Esophagus muscularis mucosa (tissue), 4 donors: ENCODE data around the gene PRKCQ. TPM values are rescaled to one million over a fixed set of nuclear protein-coding genes. Genes with fewer than 3 reads are reported as not detected.

Experiments
- DNase-seq: peaks from one replicate; pipeline ENCODE4 v3.0.0-alpha.2; 2017; ENCODE audit errors: extremely low spot score
- H3K27ac ChIP-seq, 4 donors: fragments of 200-600 bp; sonication (generic); replicated peaks in 1 of 4; 1 replicate in 3 of 4; 2 replicates in 1 of 4; pipeline ENCODE4 v1.5.1; 2016 to 2019; ENCODE audit warnings: mild to moderate bottlenecking in 1 of 4
- H3K27me3 ChIP-seq, 4 donors: fragments of 200-600 bp; sonication (generic); one replicate each; pipeline versions ENCODE4 v1.5.1 to v1.6.0; 2016 to 2019
- H3K36me3 ChIP-seq, 4 donors: fragments of 200-600 bp; sonication (generic); one replicate each; pipeline ENCODE4 v1.5.1; 2016 to 2019
- H3K4me1 ChIP-seq, 4 donors: fragments of 200-600 bp; sonication (generic); one replicate each; pipeline ENCODE4 v1.5.1; 2016 to 2019
- H3K4me3 ChIP-seq, 4 donors: fragments of 200-600 bp; sonication (generic); 1 replicate in 2 of 4; 2 replicates in 2 of 4; pipeline ENCODE4 v1.5.1; 2016 to 2019; ENCODE audit warnings: mild to moderate bottlenecking in 4 of 4, moderate library complexity in 1 of 4
- H3K9me3 ChIP-seq, 4 donors: fragments of 200-600 bp; sonication (generic); 1 replicate in 3 of 4; 2 replicates in 1 of 4; pipeline ENCODE4 v1.5.1; 2016 to 2019
- EP300 ChIP-seq: sonication (generic); formaldehyde crosslinking; IDR thresholded peaks from one replicate; pipeline ENCODE4 v1.6.1; 2017; ENCODE audit warnings: antibody characterized with exemption
- POLR2A ChIP-seq: fragments of 450-650 bp; IDR thresholded peaks from one replicate; pipeline ENCODE4 v1.6.1; 2017; ENCODE audit warnings: antibody characterized with exemption, moderate library complexity, mild to moderate bottlenecking, low read depth
- POLR2AphosphoS5 ChIP-seq, 2 donors: sonication (generic); formaldehyde crosslinking; IDR thresholded peaks; one replicate each; pipeline ENCODE4 v1.6.1; 2017; ENCODE audit warnings: antibody characterized with exemption in 2 of 2
- WGBS: methylation state at CpG from one replicate; pipeline ENCODE4 v1.1.5; 2018; 5-methylcytosine and 5-hydroxymethylcytosine counted together
- intact Hi-C: fragments of 100-400 bp; cut with DNase I; formaldehyde crosslinking; loops from one replicate; pipeline ENCODE4 v1.15.1; 2023
- total RNA-seq, 4 donors: library from RNA; depleted of rRNA; stranded (reverse); fragments of >200 nt; gene quantifications; one replicate each; pipeline versions ENCODE4 v1.1.0 to v1.2.1, GENCODE V29; 2016
- TF ChIP-seq, protein P1 (sequence below), 3 experiments: fragments of 200-600 bp in 2 of 3; fragments of 450-650 bp in 1 of 3; sonication (generic) in 2 of 3; IDR thresholded peaks; one replicate each; pipeline ENCODE4 v1.5.1; 2017 to 2019; ENCODE audit warnings: antibody characterized with exemption in 3 of 3, mild to moderate bottlenecking in 2 of 3, moderate library complexity in 1 of 3

Gene PRKCQ
- total RNA-seq, 4 donors from 2014 or later, result 4.6 to 9.4 (median 6.8) TPM

DNA sequence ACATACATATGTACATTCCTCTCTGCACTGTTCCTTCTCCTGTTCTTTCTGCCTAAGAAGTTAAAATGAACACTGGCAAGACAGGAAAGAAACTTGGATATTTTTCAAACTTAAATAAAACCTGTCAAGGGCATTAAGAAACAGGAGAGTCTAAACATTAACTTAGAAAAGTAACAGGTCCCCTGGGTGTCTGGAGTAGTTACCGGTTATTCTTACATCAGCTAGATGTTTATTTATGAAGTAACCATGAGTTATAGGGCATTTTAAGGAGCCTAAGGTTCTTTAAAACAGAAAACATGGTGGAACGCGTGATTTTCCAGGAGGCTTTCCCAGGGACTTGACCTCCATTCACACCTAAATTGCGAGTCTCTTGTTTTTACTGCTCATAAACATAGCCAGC, 148.2 kb downstream of the PRKCQ start:
- no peak for DNase-seq
- no peaks in the 10 kb centered on the region for H3K9me3 ChIP-seq
- H3K4me1 ChIP-seq, result peaks cover 0 to 8% (median 2%) of the 10 kb centered on the region in 4 donors
- WGBS, result 53% methylated on average over 4 of the region's 4 CpGs
- intact Hi-C loops, result no loop called here
- no peak overlapping the region for H3K27ac ChIP-seq
- no peaks in the 10 kb centered on the region for H3K36me3 ChIP-seq
- no peaks in the 10 kb centered on the region for H3K27me3 ChIP-seq
- H3K4me3 ChIP-seq, result no peak overlapping the region
- TF ChIP-seq POLR2A (no peak), EP300 (no peak), POLR2AphosphoS5 (IDR thresholded peaks at IDR 0.05) (no peak)
- TF ChIP-seq, protein P1, sequence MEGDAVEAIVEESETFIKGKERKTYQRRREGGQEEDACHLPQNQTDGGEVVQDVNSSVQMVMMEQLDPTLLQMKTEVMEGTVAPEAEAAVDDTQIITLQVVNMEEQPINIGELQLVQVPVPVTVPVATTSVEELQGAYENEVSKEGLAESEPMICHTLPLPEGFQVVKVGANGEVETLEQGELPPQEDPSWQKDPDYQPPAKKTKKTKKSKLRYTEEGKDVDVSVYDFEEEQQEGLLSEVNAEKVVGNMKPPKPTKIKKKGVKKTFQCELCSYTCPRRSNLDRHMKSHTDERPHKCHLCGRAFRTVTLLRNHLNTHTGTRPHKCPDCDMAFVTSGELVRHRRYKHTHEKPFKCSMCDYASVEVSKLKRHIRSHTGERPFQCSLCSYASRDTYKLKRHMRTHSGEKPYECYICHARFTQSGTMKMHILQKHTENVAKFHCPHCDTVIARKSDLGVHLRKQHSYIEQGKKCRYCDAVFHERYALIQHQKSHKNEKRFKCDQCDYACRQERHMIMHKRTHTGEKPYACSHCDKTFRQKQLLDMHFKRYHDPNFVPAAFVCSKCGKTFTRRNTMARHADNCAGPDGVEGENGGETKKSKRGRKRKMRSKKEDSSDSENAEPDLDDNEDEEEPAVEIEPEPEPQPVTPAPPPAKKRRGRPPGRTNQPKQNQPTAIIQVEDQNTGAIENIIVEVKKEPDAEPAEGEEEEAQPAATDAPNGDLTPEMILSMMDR (IDR thresholded peaks at IDR 0.05), result no peak

DNA sequence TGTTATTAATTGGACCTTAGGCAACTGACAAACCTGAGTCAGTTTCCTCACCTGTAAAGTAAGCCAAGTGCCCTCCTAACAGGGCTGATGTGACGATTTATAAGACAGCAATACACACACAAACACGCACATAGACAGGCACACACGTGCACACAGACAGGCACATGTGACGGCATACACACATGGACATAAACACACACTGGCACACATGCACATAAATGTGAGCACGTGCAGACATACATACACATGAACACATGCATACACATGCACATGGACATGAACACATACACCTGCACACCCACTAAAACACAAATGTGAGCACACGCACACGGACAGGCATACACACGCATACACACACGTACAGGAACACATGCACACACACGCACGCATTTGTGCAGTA, 148.9 kb downstream of the PRKCQ start:
- H3K27me3 ChIP-seq, result no peaks in the 10 kb centered on the region
- no peak for DNase-seq
- H3K4me3 ChIP-seq, result no peak overlapping the region
- peaks cover 0 to 8% (median 2%) of the 10 kb centered on the region in 4 donors for H3K4me1 ChIP-seq
- intact Hi-C loops, result no loop called here
- 88% methylated on average over 10 of the region's 11 CpGs for WGBS
- no peaks in the 10 kb centered on the region for H3K36me3 ChIP-seq
- no peak overlapping the region for H3K27ac ChIP-seq
- TF ChIP-seq POLR2AphosphoS5 (IDR thresholded peaks at IDR 0.05) (no peak), POLR2A (no peak), EP300 (no peak)
- TF ChIP-seq, protein P1 (IDR thresholded peaks at IDR 0.05), result no peak
- H3K9me3 ChIP-seq, result no peaks in the 10 kb centered on the region

DNA sequence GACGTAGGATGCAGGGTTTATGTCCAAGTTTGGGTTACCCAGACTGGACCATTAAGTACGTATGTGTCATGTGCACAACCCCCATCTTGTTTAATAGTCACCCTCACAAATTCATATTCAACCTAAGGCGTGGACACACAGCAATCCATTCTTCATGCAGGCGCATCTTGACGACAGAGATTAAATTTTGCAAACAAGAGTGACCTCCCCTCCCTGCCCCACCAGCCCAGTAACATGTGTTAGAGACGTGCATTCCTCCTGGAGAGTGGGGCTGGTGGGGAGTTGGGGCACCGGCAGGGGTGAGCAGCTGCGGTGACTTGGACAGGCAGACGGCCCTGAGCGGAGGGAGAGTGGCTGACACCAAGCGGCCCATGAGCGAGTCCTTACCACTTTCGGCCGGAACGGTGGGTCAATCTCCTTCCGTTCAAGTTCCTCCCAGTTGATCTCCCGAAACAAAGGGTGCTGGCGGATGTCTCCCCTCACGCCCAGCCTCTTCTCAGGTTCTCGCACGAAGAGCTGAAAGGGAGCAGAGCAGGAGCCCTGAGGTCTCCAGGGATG, 149.6 kb downstream of the PRKCQ start:
- TF ChIP-seq, protein P1 (IDR thresholded peaks at IDR 0.05), result no peak
- no peak for TF ChIP-seq POLR2AphosphoS5 (IDR thresholded peaks at IDR 0.05)
- no peak for TF ChIP-seq POLR2A
- no peak for TF ChIP-seq EP300
- no peaks in the 10 kb centered on the region for H3K9me3 ChIP-seq
- no peak overlapping the region for H3K27ac ChIP-seq
- H3K27me3 ChIP-seq, result no peaks in the 10 kb centered on the region
- no peak for DNase-seq
- intact Hi-C loops, result no loop called here
- peaks cover 0 to 8% (median 2%) of the 10 kb centered on the region in 4 donors for H3K4me1 ChIP-seq
- H3K4me3 ChIP-seq, result no peak overlapping the region
- no peaks in the 10 kb centered on the region for H3K36me3 ChIP-seq
- WGBS, result 92% methylated on average over 12 of the region's 21 CpGs

DNA sequence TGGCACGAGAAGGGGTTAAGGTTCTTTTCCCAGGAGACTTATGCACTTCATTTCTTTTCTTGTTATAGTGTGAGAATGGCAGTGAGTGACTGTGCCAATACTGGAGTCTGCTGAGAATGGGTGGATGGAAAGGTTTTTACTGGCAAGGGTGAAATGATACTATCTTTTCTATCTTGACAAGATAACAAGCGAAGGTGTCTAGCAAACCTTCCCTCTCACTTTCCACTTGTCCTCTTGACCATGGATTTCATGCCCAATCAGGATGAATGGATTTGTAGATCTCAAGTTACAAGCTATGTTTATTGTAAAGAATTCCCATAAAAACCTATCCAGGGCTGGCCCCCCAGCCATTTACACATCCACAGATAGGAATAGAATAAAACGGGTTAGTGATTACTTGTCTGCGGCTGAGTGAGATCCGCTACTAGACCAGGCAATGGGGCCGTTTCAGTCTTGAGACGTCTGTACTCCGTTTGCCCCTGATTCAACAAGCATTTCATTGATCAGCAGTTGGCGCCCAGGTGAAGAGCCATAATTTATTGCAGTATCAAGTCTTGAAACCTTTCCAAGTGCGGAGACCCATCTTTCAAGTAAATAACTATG, 152.6 kb downstream of the PRKCQ start:
- TF ChIP-seq POLR2AphosphoS5 (IDR thresholded peaks at IDR 0.05) (no peak), EP300 (no peak), POLR2A (no peak)
- TF ChIP-seq, protein P1 (IDR thresholded peaks at IDR 0.05), result no peak
- 89% methylated on average over 10 of the region's 10 CpGs for WGBS
- no peak overlapping the region for H3K4me3 ChIP-seq
- H3K27ac ChIP-seq, result no peak overlapping the region
- intact Hi-C loops, result no loop called here
- no peaks in the 10 kb centered on the region for H3K9me3 ChIP-seq
- no peaks in the 10 kb centered on the region for H3K27me3 ChIP-seq
- H3K4me1 ChIP-seq, result peaks cover 0 to 8% (median 2%) of the 10 kb centered on the region in 4 donors
- no peak for DNase-seq
- H3K36me3 ChIP-seq, result no peaks in the 10 kb centered on the region

DNA sequence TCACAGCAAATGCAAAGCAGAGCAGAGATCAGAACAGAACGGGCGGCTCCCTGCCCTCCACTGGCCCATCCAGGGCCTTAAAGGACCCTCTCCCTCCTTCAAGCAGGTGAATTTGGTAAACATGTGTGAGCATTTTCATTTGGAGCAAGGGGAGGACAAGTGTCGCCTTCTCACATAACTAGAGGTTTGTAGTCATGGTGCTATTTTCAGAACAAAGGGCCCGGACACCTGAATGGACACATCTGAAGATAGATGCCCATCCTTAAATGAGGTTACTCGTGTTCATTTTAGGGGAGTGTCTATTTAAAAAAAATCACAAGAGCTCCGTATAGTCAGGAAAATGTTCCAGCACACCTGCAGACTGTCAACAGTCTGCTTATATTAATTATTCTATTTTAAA, 153.8 kb downstream of the PRKCQ start:
- DNase-seq, result no peak
- Histone ChIP-seq H3K36me3 (no peaks in the 10 kb centered on the region), H3K27me3 (no peaks in the 10 kb centered on the region), H3K27ac (no peak overlapping the region), H3K4me1 (no peaks in the 10 kb centered on the region), H3K9me3 (no peaks in the 10 kb centered on the region), H3K4me3 (no peak overlapping the region)
- TF ChIP-seq POLR2A (no peak), EP300 (no peak), POLR2AphosphoS5 (IDR thresholded peaks at IDR 0.05) (no peak)
- TF ChIP-seq, protein P1 (IDR thresholded peaks at IDR 0.05), result no peak
- intact Hi-C loops, result no loop called here
- WGBS, result 94% methylated on average over 6 of the region's 6 CpGs
